ENCODE results near the gene TMEM154. TPM values are rescaled to one million over a fixed set of nuclear protein-coding genes. Genes with fewer than 3 reads are reported as not detected.

Gene TMEM154
- polyA plus RNA-seq, 1 of the 3 experiments (the other 2 are of a cell fraction), result 0.58 TPM

- Histone ChIP-seq H3K4me3 (ENCODE audit: low read depth in 2 of 2, low read length in 1 of 2) (no peak overlapping the region), H3K4me1 (ENCODE audit: control insufficient read depth in 1 of 2, insufficient read depth in 2 of 2, low read depth in 1 of 2, low read length in 1 of 2) (peaks cover 0 to 13% of the 10 kb centered on the region in 2 experiments; a peak in 1 of 4 replicates), H3F3A (replicated peaks; ENCODE audit: insufficient read depth) (no peaks in the 10 kb centered on the region), H3K27me3 (ENCODE audit: insufficient read depth) (no peaks in the 10 kb centered on the region), H3K9ac (no peak overlapping the region), H3K4me2 (no peak overlapping the region), H3K36me3 (replicated peaks in 1 of 2; ENCODE audit: control insufficient read depth in 1 of 2, insufficient read depth in 2 of 2, low read length in 1 of 2) (no peaks in the 10 kb centered on the region), H3K79me2 (ENCODE audit: insufficient read depth) (no peaks in the 10 kb centered on the region), H3K27ac (ENCODE audit: low read depth in 2 of 2, low read length in 1 of 2) (no peak overlapping the region; a peak in 1 of 4 replicates), H3K9me2 (no peaks in the 10 kb centered on the region), H4K20me1 (ENCODE audit: insufficient read depth) (no peaks in the 10 kb centered on the region), H3K9me3 (no peaks in the 10 kb centered on the region), H2AFZ (ENCODE audit: low read depth) (no peak overlapping the region)
- no peak for TF ChIP-seq JUND (IDR thresholded peaks at IDR 0.05)
- TF ChIP-seq RFX5 (IDR thresholded peaks at IDR 0.05; ENCODE audit: low read length), result no peak
- TF ChIP-seq TCF12 (IDR thresholded peaks at IDR 0.05), result peak; percentile 29; the same call in 1 of the 2 replicates
- ChIA-PET POLR2A (no interaction called here), CTCF (interaction anchor here (0.6 to 8.3 kb wide), 9 partner anchors 9 to 236 kb away, joined by 3 to 125 read pairs (median 3); no protein-coding TSS in a partner anchor)
- DNase-seq, result peak; percentile 29
- WGBS (ENCODE audit: low lambda C conversion rate), result 62% methylated on average over 4 of the region's 4 CpGs
These were observed 35.7 kb downstream of the TMEM154 start for GRCh38 chr4:152644130-152644529.

GRCh38 chr4:152643153-152644035, 36.4 kb downstream of the TMEM154 start:
- TF ChIP-seq MXI1 (IDR thresholded peaks at IDR 0.05; ENCODE audit: low read depth, low read length) (no peak), USF1 (IDR thresholded peaks at IDR 0.05; ENCODE audit: borderline replicate concordance, low read depth) (no peak)
- ChIA-PET CTCF (interaction anchor here (0.6 to 8.3 kb wide), 9 partner anchors 8 to 235 kb away, joined by 3 to 125 read pairs (median 3); no protein-coding TSS in a partner anchor), POLR2A (no interaction called here)
- no peaks in the 10 kb centered on the region for H3K9me3 ChIP-seq
- no peaks in the 10 kb centered on the region for H4K20me1 ChIP-seq (ENCODE audit: insufficient read depth)
- H3K27me3 ChIP-seq (ENCODE audit: insufficient read depth), result no peaks in the 10 kb centered on the region
- H3K27ac ChIP-seq (ENCODE audit: low read depth in 2 of 2, low read length in 1 of 2), result peak overlapping the region in 1 of 2 experiments; percentile 19; a peak in 1 of 4 replicates
- no peaks in the 10 kb centered on the region for H3K9me2 ChIP-seq
- no peaks in the 10 kb centered on the region for H3K79me2 ChIP-seq (ENCODE audit: insufficient read depth)
- DNase-seq, result no peak
- no peak overlapping the region for H2AFZ ChIP-seq (ENCODE audit: low read depth)
- no peak overlapping the region for H3K9ac ChIP-seq
- no peak overlapping the region for H3K4me3 ChIP-seq (ENCODE audit: low read depth in 2 of 2, low read length in 1 of 2)
- no peaks in the 10 kb centered on the region for H3F3A ChIP-seq (replicated peaks; ENCODE audit: insufficient read depth)
- WGBS (ENCODE audit: low lambda C conversion rate), result 83% methylated on average over 8 of the region's 8 CpGs
- no peaks in the 10 kb centered on the region for H3K36me3 ChIP-seq (replicated peaks in 1 of 2; ENCODE audit: control insufficient read depth in 1 of 2, insufficient read depth in 2 of 2, low read length in 1 of 2)
- no peak overlapping the region for H3K4me2 ChIP-seq
- H3K4me1 ChIP-seq (ENCODE audit: control insufficient read depth in 1 of 2, insufficient read depth in 2 of 2, low read depth in 1 of 2, low read length in 1 of 2), result peaks cover 0 to 13% of the 10 kb centered on the region in 2 experiments; a peak in 1 of 4 replicates

GRCh38 chr4:152640058-152640921, 39.5 kb downstream of the TMEM154 start:
- TF ChIP-seq SMC3 (IDR thresholded peaks at IDR 0.05; ENCODE audit: low read depth, low read length) (peak; percentile 57), POLR2AphosphoS5 (IDR thresholded peaks at IDR 0.05; ENCODE audit: low read depth, low read length) (no peak), YY1 (IDR thresholded peaks at IDR 0.05; ENCODE audit: low read depth) (no peak), CTCF (IDR thresholded peaks at IDR 0.05) (peak; percentile 79), RAD21 (IDR thresholded peaks at IDR 0.05; ENCODE audit: low read length) (peak; percentile 78)
- Histone ChIP-seq H3K27me3 (ENCODE audit: insufficient read depth) (no peaks in the 10 kb centered on the region), H3K4me2 (no peak overlapping the region), H3K9ac (no peak overlapping the region), H3K4me3 (ENCODE audit: low read depth in 2 of 2, low read length in 1 of 2) (no peak overlapping the region), H3K9me3 (no peaks in the 10 kb centered on the region), H3K9me2 (no peaks in the 10 kb centered on the region), H3K79me2 (ENCODE audit: insufficient read depth) (no peaks in the 10 kb centered on the region), H3F3A (replicated peaks; ENCODE audit: insufficient read depth) (no peaks in the 10 kb centered on the region), H2AFZ (ENCODE audit: low read depth) (peak overlapping the region; percentile 53; the same call in 1 of the 2 replicates), H3K4me1 (ENCODE audit: control insufficient read depth in 1 of 2, insufficient read depth in 2 of 2, low read depth in 1 of 2, low read length in 1 of 2) (peaks cover 0 to 13% of the 10 kb centered on the region in 2 experiments; a peak in 1 of 4 replicates), H3K36me3 (replicated peaks in 1 of 2; ENCODE audit: control insufficient read depth in 1 of 2, insufficient read depth in 2 of 2, low read length in 1 of 2) (no peaks in the 10 kb centered on the region), H4K20me1 (ENCODE audit: insufficient read depth) (no peaks in the 10 kb centered on the region), H3K27ac (ENCODE audit: low read depth in 2 of 2, low read length in 1 of 2) (no peak overlapping the region)
- CTCF ChIA-PET, result interaction anchor here (0.6 to 8.3 kb wide), 47 partner anchors 8 to 292 kb away, joined by 3 to 125 read pairs (median 4); partner anchors contain the start of genes FBXW7 and TMEM154
- DNase-seq, result peak; percentile 42
- POLR2A ChIA-PET, result interaction anchor here (0.5 kb wide), 1 partner anchor 183 kb away, joined by 3 read pairs; no protein-coding TSS in a partner anchor
- WGBS (ENCODE audit: low lambda C conversion rate), result 59% methylated on average over 8 of the region's 8 CpGs
